ENCODE results near the gene ESD.

Gene ESD

DNA sequence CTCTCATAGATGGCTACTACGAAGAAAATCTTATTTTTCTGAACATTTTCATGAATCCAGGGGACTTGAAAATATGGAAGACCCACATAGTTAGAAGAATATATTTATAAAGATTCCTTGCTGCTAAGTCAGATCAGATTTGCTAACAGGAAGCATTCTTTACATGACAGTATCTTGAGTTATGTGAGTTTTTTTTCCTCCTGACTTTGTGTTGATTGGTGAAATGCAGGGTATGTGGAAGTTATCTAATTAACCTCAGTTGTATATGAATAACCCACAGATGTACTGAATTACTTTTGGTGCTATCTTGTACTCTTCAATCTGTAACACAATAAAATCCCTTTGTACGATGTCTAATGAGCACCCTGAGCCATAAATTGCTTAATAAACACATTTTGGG, 53.8 kb downstream of the ESD start:
- no peak for DNase-seq

- no peak for DNase-seq
Observed at GRCh38 chr13:46739447-46740098, 57.4 kb downstream of the ESD start.

DNA sequence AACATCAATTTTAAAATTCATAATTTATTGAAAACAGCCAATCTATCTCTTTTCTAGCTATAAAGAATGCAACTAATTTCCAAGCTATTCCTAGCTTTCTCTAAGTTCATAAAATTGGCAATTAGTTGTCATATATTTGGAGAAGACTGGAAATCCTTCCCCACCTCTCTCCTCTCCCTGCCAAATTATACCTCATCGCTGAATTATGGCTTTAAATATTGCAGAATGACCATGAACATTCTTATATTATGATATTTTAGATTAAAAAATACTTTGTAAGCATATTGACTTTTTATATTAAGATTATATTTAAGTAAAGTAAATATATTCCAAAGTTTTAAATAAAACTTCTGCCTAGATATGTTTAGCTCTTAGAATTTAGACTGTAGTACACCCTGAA, 58.2 kb downstream of the ESD start:
- DNase-seq: no peak

GRCh38 chr13:46738055-46738454, 58.9 kb downstream of the ESD start:
- DNase-seq: no peak

- no peak for DNase-seq
Observed at GRCh38 chr13:46736541-46737310, 60.2 kb downstream of the ESD start.

DNA sequence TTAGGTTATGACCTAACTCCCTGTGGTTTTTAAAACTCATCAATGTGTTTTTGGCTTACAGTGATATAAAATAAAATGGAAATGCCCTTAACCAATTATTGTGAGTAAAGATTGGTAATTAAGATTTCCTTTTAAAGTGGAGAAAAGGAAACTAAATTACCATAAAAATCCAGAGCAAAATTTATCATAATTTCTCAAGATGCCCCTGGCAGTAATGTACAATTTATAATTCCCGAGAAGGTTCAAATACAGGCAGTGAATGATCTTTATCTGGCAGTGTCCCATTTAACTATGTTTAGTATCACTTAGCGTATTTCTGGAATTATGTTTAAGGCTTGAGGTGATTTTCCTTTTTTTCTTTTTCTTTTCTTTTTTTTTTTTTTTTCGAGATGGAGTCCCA, 61.5 kb downstream of the ESD start:
- no peak for DNase-seq

- no peak for DNase-seq
Observed at GRCh38 chr13:46731535-46731934, 65.4 kb downstream of the ESD start.

GRCh38 chr13:46728777-46729176, 68.2 kb downstream of the ESD start:
- DNase-seq: no peak

DNA sequence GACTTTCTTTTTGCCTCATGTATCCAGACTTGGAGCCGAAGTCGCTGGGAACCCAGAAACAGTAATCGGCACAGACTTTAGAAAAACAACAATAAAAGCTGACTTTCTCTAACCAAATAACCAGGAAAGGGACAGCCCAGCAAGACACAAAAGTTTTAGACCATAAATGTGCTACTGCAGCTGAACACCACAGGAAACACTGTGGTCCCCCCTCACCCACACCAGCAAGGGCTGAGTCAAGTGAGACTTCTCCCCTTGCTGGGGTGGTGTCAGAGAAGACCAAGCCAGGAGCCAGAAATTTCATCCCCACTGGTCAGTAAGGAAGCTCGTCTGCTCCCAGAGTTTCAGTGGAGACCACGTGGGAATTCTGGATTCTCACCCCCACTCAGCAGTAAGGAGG, 70.6 kb downstream of the ESD start:
- DNase-seq: no peak
